Left renal cortex interstitium (tissue), 4 donors: ENCODE measurements around the gene CHD3. TPM values are rescaled to one million over a fixed set of nuclear protein-coding genes. Genes with fewer than 3 reads are reported as not detected.
A peak's percentile ranks its signal among the peaks of the same experiment; 100 is the strongest.
"Not testable (repeated sequence)": the region's sequence is repeated elsewhere in the genome, so short reads cannot be mapped to it uniquely, and the experiment has no call there.

Experiments used
- DNase-seq, 4 donors: peaks; one replicate each; pipeline ENCODE4 v3.0.0-alpha.2; 2013; ENCODE audit warnings: low read depth in 4 of 4, low spot score in 2 of 4, missing footprints in 1 of 4
- polyA plus RNA-seq, 4 donors: library from polyadenylated mRNA; unstranded; fragments of 120-200 nt; gene quantifications; one replicate each; pipeline ENCODE4 v1.2.1, GENCODE V29; 2013; ENCODE audit not compliant: insufficient read length in 4 of 4

CHD3 gene
- polyA plus RNA-seq, 4 donors, result 142 to 212 (median 180) TPM

- no peak for DNase-seq
Observed at GRCh38 chr17:7930841-7931631, 42.4 kb downstream of the CHD3 start.

- DNase-seq, result peak; percentile 93 to 99 (median 98)
Observed at GRCh38 chr17:7931709-7932482, 43.3 kb downstream of the CHD3 start, which contains the start of the genes CNTROB and TRAPPC1. Gene CNTROB, plus strand, starts transcription at chr17:7932206. Its CDS starts 874 bp downstream, at chr17:7933080. Gene TRAPPC1, minus strand, starts transcription at chr17:7931946. Its CDS starts 117 bp downstream, at chr17:7931829.

- DNase-seq, result peak in 1 of 4 donors; percentile 33
Observed at GRCh38 chr17:7932483-7932891, 43.9 kb downstream of the CHD3 start.

- no peak for DNase-seq
Observed at GRCh38 chr17:7932949-7933348, 44.4 kb downstream of the CHD3 start.

GRCh38 chr17:7935859-7936258 lies 47.3 kb downstream of the CHD3 start:
- DNase-seq, result no peak

GRCh38 chr17:7940034-7940433 lies 51.4 kb downstream of the CHD3 start:
- no peak for DNase-seq

- DNase-seq, result no peak
Observed at GRCh38 chr17:7940743-7941142, 52.2 kb downstream of the CHD3 start.

GRCh38 chr17:7943291-7943690 lies 54.7 kb downstream of the CHD3 start:
- DNase-seq, result no peak

- no peak for DNase-seq
Observed at GRCh38 chr17:7944326-7944725, 55.7 kb downstream of the CHD3 start.

GRCh38 chr17:7945651-7946050 lies 57.1 kb downstream of the CHD3 start:
- DNase-seq, result no peak

GRCh38 chr17:7946441-7946840 lies 57.9 kb downstream of the CHD3 start:
- DNase-seq, result no peak

- DNase-seq, result no peak
Observed at GRCh38 chr17:7947651-7948050, 59.1 kb downstream of the CHD3 start.

- DNase-seq, result no peak
Observed at GRCh38 chr17:7950578-7950977, 62.0 kb downstream of the CHD3 start.

- DNase-seq, result no peak
Observed at GRCh38 chr17:7951143-7951792, 62.7 kb downstream of the CHD3 start.

- not testable (repeated sequence) for DNase-seq
Observed at GRCh38 chr17:7953266-7953665, 64.7 kb downstream of the CHD3 start.

GRCh38 chr17:7955414-7956227 lies 67.0 kb downstream of the CHD3 start:
- no peak for DNase-seq

- peak in 2 of 4 donors; percentile 1 to 10 for DNase-seq
Observed at GRCh38 chr17:7956228-7956965, 67.8 kb downstream of the CHD3 start.

GRCh38 chr17:7959503-7960253 lies 71.1 kb downstream of the CHD3 start:
- DNase-seq, result no peak

GRCh38 chr17:7961421-7961820 lies 72.8 kb downstream of the CHD3 start:
- no peak for DNase-seq
